Trophoblast cell (in vitro differentiated cells and primary cell): ENCODE measurements around the gene QPRT.
"Not testable (repeated sequence)": the region's sequence is repeated elsewhere in the genome, so short reads cannot be mapped to it uniquely, and the experiment has no call there.

Source experiments
- DNase-seq, 2 donors: peaks; one replicate each; pipeline ENCODE4 v3.0.0-alpha.2; 2016
- H2AFZ ChIP-seq: 2 replicates; pipeline ENCODE4 v1.6.1; 2013; ENCODE audit warnings: low read length, moderate library complexity, mild to moderate bottlenecking; ENCODE audit not compliant: insufficient read depth, poor library complexity
- H2AK5ac ChIP-seq: 2 replicates; pipeline ENCODE4 v1.6.1; 2013; ENCODE audit warnings: mild to moderate bottlenecking, low read length
- H2BK120ac ChIP-seq: 2 replicates; pipeline ENCODE4 v1.6.1; 2013; ENCODE audit warnings: low read length, mild to moderate bottlenecking, moderate library complexity; ENCODE audit not compliant: insufficient read depth, poor library complexity
- H2BK12ac ChIP-seq: 2 replicates; pipeline ENCODE4 v1.6.1; 2013; ENCODE audit warnings: mild to moderate bottlenecking, low read length, moderate library complexity
- H2BK5ac ChIP-seq: 2 replicates; pipeline ENCODE4 v1.6.1; 2013; ENCODE audit warnings: low read length, low read depth, moderate library complexity, mild to moderate bottlenecking; ENCODE audit not compliant: poor library complexity
- H3K14ac ChIP-seq: 2 replicates; pipeline ENCODE4 v1.6.1; 2013; ENCODE audit warnings: mild to moderate bottlenecking, low read length
- H3K18ac ChIP-seq: 2 replicates; pipeline ENCODE4 v1.6.1; 2013; ENCODE audit warnings: mild to moderate bottlenecking, low read length
- H3K23ac ChIP-seq: 2 replicates; pipeline ENCODE4 v1.6.1; 2013; ENCODE audit warnings: low read length
- H3K27ac ChIP-seq: 2 replicates; pipeline ENCODE4 v1.5.1; 2013; ENCODE audit warnings: low read depth, mild to moderate bottlenecking, inconsistent platforms, low read length, moderate library complexity
- H3K27me3 ChIP-seq: 2 replicates; pipeline ENCODE4 v1.6.1; 2013; ENCODE audit warnings: inconsistent platforms, mild to moderate bottlenecking, low read length, moderate library complexity; ENCODE audit not compliant: insufficient read depth
- H3K36me3 ChIP-seq, 2 experiments: 1 replicate in 1 of 2; 2 replicates in 1 of 2; pipeline ENCODE4 v1.6.1; 2013; ENCODE audit warnings: low read length in 2 of 2, mild to moderate bottlenecking in 2 of 2, moderate library complexity in 1 of 2; ENCODE audit not compliant: insufficient read depth in 2 of 2, control insufficient read depth in 1 of 2
- H3K4ac ChIP-seq: 2 replicates; pipeline ENCODE4 v1.6.1; 2013; ENCODE audit warnings: low read depth, mild to moderate bottlenecking, low read length, moderate library complexity
- H3K4me1 ChIP-seq, 2 experiments: 1 replicate in 1 of 2; 2 replicates in 1 of 2; pipeline ENCODE4 v1.6.1; 2013; ENCODE audit warnings: low read length in 2 of 2, mild to moderate bottlenecking in 2 of 2, moderate library complexity in 1 of 2; ENCODE audit not compliant: insufficient read depth in 2 of 2, control insufficient read depth in 1 of 2
- H3K4me2 ChIP-seq: 2 replicates; pipeline ENCODE4 v1.6.1; 2013; ENCODE audit warnings: inconsistent platforms, mild to moderate bottlenecking, low read length, moderate library complexity
- H3K4me3 ChIP-seq: 2 replicates; pipeline ENCODE4 v1.5.1; 2013; ENCODE audit warnings: mild to moderate bottlenecking, low read depth, low read length, inconsistent platforms
- H3K79me1 ChIP-seq: one replicate; pipeline ENCODE4 v1.6.1; 2013; ENCODE audit warnings: low read length
- H3K79me2 ChIP-seq: 2 replicates; pipeline ENCODE4 v1.6.1; 2013; ENCODE audit warnings: low read length, mild to moderate bottlenecking; ENCODE audit not compliant: control insufficient read depth, insufficient read depth, poor library complexity
- H3K9ac ChIP-seq: 2 replicates; pipeline ENCODE4 v1.6.1; 2013; ENCODE audit warnings: mild to moderate bottlenecking, low read length
- H3K9me3 ChIP-seq: 2 replicates; pipeline ENCODE4 v1.6.1; 2013; ENCODE audit warnings: low read depth, mild to moderate bottlenecking, control low read depth, inconsistent platforms, low read length; ENCODE audit not compliant: insufficient read depth
- H4K12ac ChIP-seq: 2 replicates; pipeline ENCODE4 v1.6.1; 2013; ENCODE audit warnings: low read depth, mild to moderate bottlenecking, low read length, moderate library complexity
- H4K8ac ChIP-seq: 2 replicates; pipeline ENCODE4 v1.6.1; 2013; ENCODE audit warnings: low read depth, mild to moderate bottlenecking, low read length, moderate library complexity
- H4K91ac ChIP-seq: one replicate; pipeline ENCODE4 v1.6.1; 2013; ENCODE audit warnings: low read depth, mild to moderate bottlenecking, low read length, moderate library complexity
- WGBS: extraction: QIAGEN DNeasy Blood & Tissue Kit; methylation state at CpG from one replicate; pipeline ENCODE4 v1.1.7; 2013; ENCODE audit warnings: missing lambda C conversion rate; ENCODE audit not compliant: insufficient read length, insufficient coverage; ENCODE audit errors: extremely low coverage; 5-methylcytosine and 5-hydroxymethylcytosine counted together

QPRT gene

GRCh38 chr16:29687755-29688154, 8.8 kb downstream of the QPRT start:
- Histone ChIP-seq H3K14ac (no peak overlapping the region), H4K8ac (no peak overlapping the region), H2BK12ac (no peak overlapping the region), H2BK120ac (peak overlapping the region; percentile 55), H3K4me3 (no peak overlapping the region), H3K79me2 (peaks cover 30% of the 10 kb centered on the region), H3K18ac (peak overlapping the region; percentile 41), H2AFZ (no peak overlapping the region), H3K4me1 (peaks cover 28 to 32% of the 10 kb centered on the region in 2 experiments), H2BK5ac (peak overlapping the region; percentile 73), H3K36me3 (peaks cover 43 to 48% of the 10 kb centered on the region in 2 experiments), H3K79me1 (peaks cover 16% of the 10 kb centered on the region), H3K27me3 (no peaks in the 10 kb centered on the region), H3K23ac (no peak overlapping the region), H2AK5ac (no peak overlapping the region), H3K27ac (peak overlapping the region; percentile 76), H3K4ac (peak overlapping the region; percentile 68), H3K4me2 (peak overlapping the region; percentile 17), H3K9ac (no peak overlapping the region), H4K91ac (peak overlapping the region; percentile 72), H3K9me3 (peaks cover 1% of the 10 kb centered on the region), H4K12ac (no peak overlapping the region)
- WGBS, result no CpG with 5 or more reads among the region's 2 CpGs
- DNase-seq, result peak in 1 of 2 donors; percentile 50

- Histone ChIP-seq H2BK12ac (peak overlapping the region; percentile 46), H3K23ac (no peak overlapping the region), H4K12ac (no peak overlapping the region), H3K9ac (no peak overlapping the region), H3K27ac (peak overlapping the region; percentile 76), H3K14ac (peak overlapping the region; percentile 3), H3K4ac (peak overlapping the region; percentile 68), H3K18ac (peak overlapping the region; percentile 41), H3K4me3 (no peak overlapping the region), H3K79me2 (peaks cover 30% of the 10 kb centered on the region), H3K4me2 (peak overlapping the region; percentile 17), H3K4me1 (peaks cover 24 to 32% of the 10 kb centered on the region in 2 experiments), H2BK120ac (peak overlapping the region; percentile 55), H4K8ac (no peak overlapping the region), H2AK5ac (no peak overlapping the region), H3K79me1 (peaks cover 16% of the 10 kb centered on the region), H3K36me3 (peaks cover 39 to 44% of the 10 kb centered on the region in 2 experiments), H4K91ac (peak overlapping the region; percentile 41), H3K9me3 (peaks cover 1% of the 10 kb centered on the region), H2BK5ac (peak overlapping the region; percentile 24), H2AFZ (no peak overlapping the region), H3K27me3 (no peaks in the 10 kb centered on the region)
- DNase-seq, result no peak
- WGBS, result no CpG with 5 or more reads among the region's 5 CpGs
Observed at GRCh38 chr16:29688172-29688571, 9.2 kb downstream of the QPRT start.

GRCh38 chr16:29689490-29690351, 10.7 kb downstream of the QPRT start:
- peak overlapping the region; percentile 43 for H4K8ac ChIP-seq
- DNase-seq, result peak; percentile 51 to 76
- H2BK5ac ChIP-seq, result peak overlapping the region; percentile 46
- peak overlapping the region; percentile 88 for H3K27ac ChIP-seq
- not testable (repeated sequence) for H2AFZ ChIP-seq, H4K12ac ChIP-seq, H3K23ac ChIP-seq, H3K9ac ChIP-seq, H3K27me3 ChIP-seq, H3K4me3 ChIP-seq, H3K9me3 ChIP-seq
- H3K36me3 ChIP-seq, result peaks cover 27 to 39% of the 10 kb centered on the region in 2 experiments
- H3K14ac ChIP-seq, result peak overlapping the region; percentile 26
- peaks cover 23 to 32% of the 10 kb centered on the region in 2 experiments for H3K4me1 ChIP-seq
- H3K4ac ChIP-seq, result peak overlapping the region; percentile 99
- H2BK12ac ChIP-seq, result peak overlapping the region; percentile 61
- H4K91ac ChIP-seq, result peak overlapping the region; percentile 66
- H2AK5ac ChIP-seq, result peak overlapping the region; percentile 59
- H3K79me2 ChIP-seq, result peaks cover 22% of the 10 kb centered on the region
- peaks cover 16% of the 10 kb centered on the region for H3K79me1 ChIP-seq
- H2BK120ac ChIP-seq, result peak overlapping the region; percentile 75
- H3K18ac ChIP-seq, result peak overlapping the region; percentile 46
- no CpG with 5 or more reads among the region's 23 CpGs for WGBS
- peak overlapping the region; percentile 38 for H3K4me2 ChIP-seq

GRCh38 chr16:29692606-29693005, 13.6 kb downstream of the QPRT start:
- not testable (repeated sequence) for H2BK12ac ChIP-seq, H3K23ac ChIP-seq, H3K4me2 ChIP-seq, H3K27me3 ChIP-seq, H4K12ac ChIP-seq, H3K9me3 ChIP-seq, H2BK120ac ChIP-seq, H3K27ac ChIP-seq, H2AFZ ChIP-seq, H4K91ac ChIP-seq, H4K8ac ChIP-seq, DNase-seq, H3K18ac ChIP-seq, H3K14ac ChIP-seq, H3K4me3 ChIP-seq, H3K9ac ChIP-seq, H2AK5ac ChIP-seq, H2BK5ac ChIP-seq
- Histone ChIP-seq H3K36me3 (peaks cover 36 to 44% of the 10 kb centered on the region in 2 experiments), H3K4me1 (peaks cover 13 to 17% of the 10 kb centered on the region in 2 experiments), H3K79me1 (peaks cover 11% of the 10 kb centered on the region), H3K79me2 (peaks cover 14% of the 10 kb centered on the region), H3K4ac (peak overlapping the region; percentile 29)
- WGBS, result no CpG with 5 or more reads among the region's 26 CpGs
